ENCODE data around the gene GDAP1L1.

Gene GDAP1L1

GRCh38 chr20:44306927-44307326 is 59.8 kb downstream of the GDAP1L1 start:
- TF ChIP-seq ZFX (IDR thresholded peaks at IDR 0.05; ENCODE audit: borderline replicate concordance) (no peak), CTCF (IDR thresholded peaks at IDR 0.05) (no peak)

GRCh38 chr20:44309763-44310663 is 62.9 kb downstream of the GDAP1L1 start:
- peak overlapping the region; percentile 49; the same call in 1 of the 2 replicates for H3K27ac ChIP-seq
- TF ChIP-seq ZFX (IDR thresholded peaks at IDR 0.05; ENCODE audit: borderline replicate concordance) (no peak), CTCF (IDR thresholded peaks at IDR 0.05) (no peak)

More at GRCh38 chr20:44306927-44307326, 59.8 kb downstream of the GDAP1L1 start:
- no peak overlapping the region for H3K27ac ChIP-seq

GRCh38 chr20:44310664-44311639 is 63.8 kb downstream of the GDAP1L1 start, which contains the start of gene FITM2:
TSS of gene FITM2 (minus strand) at chr20:44311202. CDS start at chr20:44311148, 54 bp downstream.
- TF ChIP-seq CTCF (IDR thresholded peaks at IDR 0.05): peak; percentile 98
- no peak for TF ChIP-seq ZFX (IDR thresholded peaks at IDR 0.05; ENCODE audit: borderline replicate concordance)
- peak within 1 kb of the TSS; percentile 49 for H3K27ac ChIP-seq

- no peak for TF ChIP-seq CTCF (IDR thresholded peaks at IDR 0.05)
- TF ChIP-seq ZFX (IDR thresholded peaks at IDR 0.05; ENCODE audit: borderline replicate concordance): no peak
Measured at GRCh38 chr20:44314870-44315269, 67.8 kb downstream of the GDAP1L1 start.

GRCh38 chr20:44319839-44320422 is 72.8 kb downstream of the GDAP1L1 start:
- TF ChIP-seq CTCF (IDR thresholded peaks at IDR 0.05) (no peak), ZFX (IDR thresholded peaks at IDR 0.05; ENCODE audit: borderline replicate concordance) (no peak)
- H3K27ac ChIP-seq: peak overlapping the region; percentile 1; the same call in 1 of the 2 replicates

More at GRCh38 chr20:44314870-44315269, 67.8 kb downstream of the GDAP1L1 start:
- H3K27ac ChIP-seq: no peak overlapping the region

GRCh38 chr20:44324343-44324742 is 77.2 kb downstream of the GDAP1L1 start:
- H3K27ac ChIP-seq: no peak overlapping the region

More at GRCh38 chr20:44324343-44324742, 77.2 kb downstream of the GDAP1L1 start:
- TF ChIP-seq CTCF (IDR thresholded peaks at IDR 0.05): no peak
- no peak for TF ChIP-seq ZFX (IDR thresholded peaks at IDR 0.05; ENCODE audit: borderline replicate concordance)

Measured in 22Rv1 (cell line).